K562 (cell line): ENCODE data around the gene POLRMT. TPM values are rescaled to one million over a fixed set of nuclear protein-coding genes. Genes with fewer than 3 reads are reported as not detected.
A peak's percentile ranks its signal among the peaks of the same experiment; 100 is the strongest.

ENCODE experiments used
- DACH1 ChIP-seq: fragments of 450-650 bp; IDR thresholded peaks from 2 replicates; pipeline ENCODE4 v1.6.1; 2018; ENCODE audit not compliant: partially characterized antibody
- ETV6 ChIP-seq, 3 experiments: fragments of 150-350 bp in 1 of 3; sonication (generic) in 1 of 3; formaldehyde crosslinking in 1 of 3; IDR thresholded peaks; 2 replicates each; pipeline versions ENCODE4 v1.6.1 to v1.8.0; 2014 to 2022; ENCODE audit warnings: borderline replicate concordance in 2 of 3, low read depth in 2 of 3, antibody characterized with exemption in 1 of 3, low read length in 1 of 3, mild to moderate bottlenecking in 1 of 3, missing genetic modification reagents in 1 of 3
- GTF2F1 ChIP-seq: IDR thresholded peaks from 2 replicates; pipeline ENCODE4 v1.6.1; 2011; ENCODE audit warnings: low read depth, low read length, improper control_type of control experiment
- MTA2 ChIP-seq: fragments of 450-650 bp; IDR thresholded peaks from 2 replicates; pipeline ENCODE4 v1.6.1; 2016; ENCODE audit warnings: low read depth
- NRF1 ChIP-seq, 2 experiments: fragments of 450-650 bp; IDR thresholded peaks in 1 of 2; conservative IDR thresholded peaks in 1 of 2; 2 replicates each; pipeline ENCODE4 v1.6.1; 2014; ENCODE audit warnings: mild to moderate bottlenecking in 2 of 2
- PHF20 ChIP-seq: fragments of 450-650 bp; IDR thresholded peaks from 2 replicates; pipeline ENCODE4 v1.6.1; 2018; ENCODE audit not compliant: partially characterized antibody
- POLR2B ChIP-seq: fragments of 450-650 bp; IDR thresholded peaks from 2 replicates; pipeline ENCODE4 v1.6.1; 2018; ENCODE audit warnings: low read depth; ENCODE audit not compliant: partially characterized antibody
- RFX7 ChIP-seq: fragments of 250-450 bp; sonication (Bioruptor Pico); IDR thresholded peaks from 2 replicates; pipeline ENCODE4 v1.5.1; 2021; ENCODE audit warnings: mild to moderate bottlenecking
- SAP30 ChIP-seq: fragments of 200-600 bp; sonication (generic); IDR thresholded peaks from 2 replicates; pipeline ENCODE4 v1.6.1; 2012; ENCODE audit warnings: borderline replicate concordance, low read depth, mild to moderate bottlenecking, moderate library complexity, low read length, control low read depth, inconsistent platforms; ENCODE audit not compliant: insufficient read depth, poor library complexity, severe bottlenecking
- USF2 ChIP-seq: sonication (generic); formaldehyde crosslinking; IDR thresholded peaks from 2 replicates; pipeline ENCODE4 v1.5.0; 2020; ENCODE audit warnings: missing genetic modification reagents
- ZFP1 ChIP-seq: fragments of 450-650 bp; formaldehyde crosslinking; IDR thresholded peaks from 2 replicates; pipeline ENCODE4 v1.4.0; 2020; ENCODE audit warnings: mild to moderate bottlenecking, mixed read lengths
- ZNF134 ChIP-seq: fragments of 250-450 bp; sonication (Bioruptor Pico); conservative IDR thresholded peaks from 2 replicates; pipeline ENCODE4 v1.4.0; 2020
- ZNF717 ChIP-seq: fragments of 250-450 bp; sonication (Bioruptor Pico); IDR thresholded peaks from 2 replicates; pipeline ENCODE4 v1.5.0; 2021
- ZNF766 ChIP-seq: fragments of 200-800 bp; sonication (Bioruptor generic); conservative IDR thresholded peaks from 2 replicates; pipeline ENCODE4 v1.6.1; 2016; ENCODE audit warnings: missing genetic modification characterization, missing compliant biosample characterization
- ZZZ3 ChIP-seq: fragments of 450-650 bp; IDR thresholded peaks from 2 replicates; pipeline ENCODE4 v1.6.1; 2016; ENCODE audit warnings: antibody characterized with exemption, mild to moderate bottlenecking, moderate library complexity
- polyA plus RNA-seq, 8 experiments: library from polyadenylated mRNA; depleted of rRNA in 4 of 8; stranded (reverse) in 5 of 8; unstranded in 3 of 8; fragments of >200 nt; fragmentation: Nextera tagmentation in 2 of 8; fragmentation: Illumina TruSeq in 1 of 8; extraction: Ambion mirVana in 2 of 8; extraction: Trizol in 1 of 8; gene quantifications; 2 replicates each; pipeline versions ENCODE4 v1.2.1 to v1.2.3, GENCODE V29; 2011 to 2014; ENCODE audit warnings: inconsistent platforms in 1 of 8, missing spikeins in 1 of 8
- total RNA-seq, 7 experiments: library from RNA; depleted of rRNA in 6 of 7; stranded (reverse); fragments of >200 nt in 6 of 7; fragmentation: Illumina TruSeq in 2 of 7; extraction: Trizol in 2 of 7; gene quantifications; 2 replicates each; pipeline versions ENCODE4 v1.2.1 to v1.2.3, GENCODE V29; 2011 to 2021; ENCODE audit warnings: low replicate concordance in 1 of 7
- TF ChIP-seq, protein P1 (sequence below): fragments of 450-650 bp; IDR thresholded peaks from 2 replicates; pipeline ENCODE4 v1.6.1; 2016; ENCODE audit warnings: low read depth
- TF ChIP-seq, protein P2 (sequence below), 2 experiments: IDR thresholded peaks; 2 replicates each; pipeline ENCODE4 v1.6.1; 2011; ENCODE audit warnings: borderline replicate concordance in 1 of 2, control low read depth in 1 of 2, low read depth in 1 of 2, low read length in 1 of 2, mild to moderate bottlenecking in 1 of 2, mixed read lengths in 1 of 2, moderate library complexity in 1 of 2; ENCODE audit not compliant: insufficient read depth in 1 of 2, insufficient read length in 1 of 2, poor library complexity in 1 of 2, severe bottlenecking in 1 of 2; ENCODE audit errors: extremely low read depth in 1 of 2

POLRMT gene
- total and polyA plus RNA-seq, 9 of the 15 experiments (the other 6 are each of a cell fraction or from before 2014, with no cell fraction given) = 30.3 to 144 (median 68.0) TPM

- TF ChIP-seq ETV6 (IDR thresholded peaks at IDR 0.05; ENCODE audit: borderline replicate concordance in 1 of 2, low read depth in 2 of 2, low read length in 1 of 2) (no peak), ETV6 (CRISPR knock-in tag; IDR thresholded peaks at IDR 0.05; ENCODE audit: borderline replicate concordance) (no peak), POLR2B (no peak), ZNF134 (no peak), NRF1 (conservative IDR thresholded peaks at IDR 0.05 in 1 of 2, IDR thresholded peaks at IDR 0.05 in 1 of 2) (peak in 1 of 2 experiments; percentile 39; a peak in 2 of 4 replicates), SAP30 (no peak), GTF2F1 (no peak), ZNF766 (no peak), ZZZ3 (no peak), DACH1 (no peak), USF2 (CRISPR knock-in tag) (no peak), RFX7 (CRISPR knock-in tag) (no peak), PHF20 (peak; percentile 67), ZNF717 (no peak), MTA2 (no peak), ZFP1 (CRISPR knock-in tag) (no peak)
- TF ChIP-seq, protein P1, sequence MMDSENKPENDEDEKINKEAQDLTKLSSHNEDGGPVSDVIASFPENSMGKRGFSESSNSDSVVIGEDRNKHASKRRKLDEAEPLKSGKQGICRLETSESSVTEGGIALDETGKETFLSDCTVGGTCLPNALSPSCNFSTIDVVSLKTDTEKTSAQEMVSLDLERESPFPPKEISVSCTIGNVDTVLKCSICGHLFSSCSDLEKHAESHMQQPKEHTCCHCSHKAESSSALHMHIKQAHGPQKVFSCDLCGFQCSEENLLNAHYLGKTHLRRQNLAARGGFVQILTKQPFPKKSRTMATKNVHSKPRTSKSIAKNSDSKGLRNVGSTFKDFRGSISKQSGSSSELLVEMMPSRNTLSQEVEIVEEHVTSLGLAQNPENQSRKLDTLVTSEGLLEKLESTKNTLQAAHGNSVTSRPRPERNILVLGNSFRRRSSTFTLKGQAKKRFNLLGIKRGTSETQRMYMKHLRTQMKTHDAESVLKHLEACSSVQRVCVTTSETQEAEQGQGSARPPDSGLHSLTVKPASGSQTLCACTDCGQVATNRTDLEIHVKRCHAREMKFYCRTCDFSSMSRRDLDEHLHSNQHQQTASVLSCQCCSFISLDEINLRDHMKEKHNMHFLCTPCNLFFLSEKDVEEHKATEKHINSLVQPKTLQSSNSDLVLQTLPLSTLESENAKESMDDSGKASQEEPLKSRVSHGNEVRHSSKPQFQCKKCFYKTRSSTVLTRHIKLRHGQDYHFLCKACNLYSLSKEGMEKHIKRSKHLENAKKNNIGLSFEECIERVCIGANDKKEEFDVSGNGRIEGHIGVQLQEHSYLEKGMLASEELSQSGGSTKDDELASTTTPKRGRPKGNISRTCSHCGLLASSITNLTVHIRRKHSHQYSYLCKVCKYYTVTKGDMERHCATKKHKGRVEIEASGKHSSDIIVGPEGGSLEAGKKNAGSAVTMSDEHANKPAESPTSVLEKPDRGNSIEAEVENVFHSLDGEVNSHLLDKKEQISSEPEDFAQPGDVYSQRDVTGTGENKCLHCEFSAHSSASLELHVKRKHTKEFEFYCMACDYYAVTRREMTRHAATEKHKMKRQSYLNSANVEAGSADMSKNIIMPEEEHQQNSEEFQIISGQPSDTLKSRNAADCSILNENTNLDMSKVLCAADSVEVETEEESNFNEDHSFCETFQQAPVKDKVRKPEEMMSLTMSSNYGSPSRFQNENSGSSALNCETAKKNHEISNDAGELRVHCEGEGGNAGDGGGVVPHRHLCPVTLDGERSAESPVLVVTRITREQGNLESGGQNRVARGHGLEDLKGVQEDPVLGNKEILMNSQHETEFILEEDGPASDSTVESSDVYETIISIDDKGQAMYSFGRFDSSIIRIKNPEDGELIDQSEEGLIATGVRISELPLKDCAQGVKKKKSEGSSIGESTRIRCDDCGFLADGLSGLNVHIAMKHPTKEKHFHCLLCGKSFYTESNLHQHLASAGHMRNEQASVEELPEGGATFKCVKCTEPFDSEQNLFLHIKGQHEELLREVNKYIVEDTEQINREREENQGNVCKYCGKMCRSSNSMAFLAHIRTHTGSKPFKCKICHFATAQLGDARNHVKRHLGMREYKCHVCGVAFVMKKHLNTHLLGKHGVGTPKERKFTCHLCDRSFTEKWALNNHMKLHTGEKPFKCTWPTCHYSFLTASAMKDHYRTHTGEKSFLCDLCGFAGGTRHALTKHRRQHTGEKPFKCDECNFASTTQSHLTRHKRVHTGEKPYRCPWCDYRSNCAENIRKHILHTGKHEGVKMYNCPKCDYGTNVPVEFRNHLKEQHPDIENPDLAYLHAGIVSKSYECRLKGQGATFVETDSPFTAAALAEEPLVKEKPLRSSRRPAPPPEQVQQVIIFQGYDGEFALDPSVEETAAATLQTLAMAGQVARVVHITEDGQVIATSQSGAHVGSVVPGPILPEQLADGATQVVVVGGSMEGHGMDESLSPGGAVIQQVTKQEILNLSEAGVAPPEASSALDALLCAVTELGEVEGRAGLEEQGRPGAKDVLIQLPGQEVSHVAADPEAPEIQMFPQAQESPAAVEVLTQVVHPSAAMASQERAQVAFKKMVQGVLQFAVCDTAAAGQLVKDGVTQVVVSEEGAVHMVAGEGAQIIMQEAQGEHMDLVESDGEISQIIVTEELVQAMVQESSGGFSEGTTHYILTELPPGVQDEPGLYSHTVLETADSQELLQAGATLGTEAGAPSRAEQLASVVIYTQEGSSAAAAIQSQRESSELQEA = no peak
- TF ChIP-seq, protein P2, sequence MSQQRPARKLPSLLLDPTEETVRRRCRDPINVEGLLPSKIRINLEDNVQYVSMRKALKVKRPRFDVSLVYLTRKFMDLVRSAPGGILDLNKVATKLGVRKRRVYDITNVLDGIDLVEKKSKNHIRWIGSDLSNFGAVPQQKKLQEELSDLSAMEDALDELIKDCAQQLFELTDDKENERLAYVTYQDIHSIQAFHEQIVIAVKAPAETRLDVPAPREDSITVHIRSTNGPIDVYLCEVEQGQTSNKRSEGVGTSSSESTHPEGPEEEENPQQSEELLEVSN (IDR thresholded peaks at IDR 0.05; ENCODE audit: borderline replicate concordance in 1 of 2, extremely low read depth in 1 of 2, insufficient read depth in 1 of 2, insufficient read length in 1 of 2, low read depth in 1 of 2, low read length in 1 of 2, poor library complexity in 1 of 2, severe bottlenecking in 1 of 2) = peak; percentile 41 to 79
Measured at GRCh38 chr19:639253-640160, 6.2 kb upstream of the POLRMT start, which contains the start of gene FGF22 (continued).
